HG03064 (cell line): ENCODE data around the gene ARL15.

Source experiments
- ATAC-seq: cut with Tn5 transposase; IDR thresholded peaks from one replicate; pipeline ENCODE4 v1.9.1; 2021; ENCODE audit warnings: low read depth; ENCODE audit not compliant: unreplicated experiment

Gene ARL15

GRCh38 chr5:54108136-54108535, 202.2 kb downstream of the ARL15 start:
- no peak for ATAC-seq

DNA sequence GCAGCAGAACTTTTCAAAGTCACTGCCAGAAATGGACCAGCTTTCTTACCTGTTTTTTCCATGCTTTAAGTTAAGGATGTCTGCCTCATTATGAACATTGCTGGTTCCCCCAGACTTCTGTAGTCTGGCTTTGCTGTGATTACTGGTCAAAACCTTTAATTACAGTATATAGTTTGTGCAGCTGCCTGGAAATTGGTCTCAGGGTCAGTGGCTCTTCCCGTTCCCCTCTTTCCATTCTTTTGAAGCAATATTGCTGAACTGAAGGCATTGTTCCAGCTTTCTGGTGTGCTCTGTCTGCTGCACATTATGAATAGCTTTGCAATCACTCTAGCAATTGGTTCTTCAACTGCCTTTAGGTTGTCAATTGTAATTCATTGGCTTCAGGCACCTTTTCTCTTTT, 206.5 kb downstream of the ARL15 start:
- ATAC-seq: no peak

DNA sequence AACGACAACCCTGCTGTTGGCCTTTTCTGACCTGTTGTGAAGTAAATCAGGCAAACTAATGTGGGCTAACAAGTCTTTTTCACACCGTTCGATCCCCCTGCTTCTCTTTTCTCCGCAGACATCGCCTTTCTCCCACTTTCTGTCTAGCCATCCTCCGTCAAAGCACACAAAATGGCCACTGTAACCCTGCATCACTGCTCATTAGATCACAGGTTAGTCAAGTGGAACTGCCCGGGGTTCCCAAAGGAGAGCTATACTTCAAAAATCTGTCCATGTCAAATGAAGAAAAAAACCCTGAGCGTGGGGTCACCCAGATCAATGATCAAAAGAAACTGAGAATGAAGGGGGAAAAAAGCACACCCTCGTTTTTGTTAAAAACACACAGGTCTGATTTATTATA, 212.1 kb downstream of the ARL15 start:
- ATAC-seq: no peak

GRCh38 chr5:54095969-54096368, 214.4 kb downstream of the ARL15 start:
- ATAC-seq: no peak

DNA sequence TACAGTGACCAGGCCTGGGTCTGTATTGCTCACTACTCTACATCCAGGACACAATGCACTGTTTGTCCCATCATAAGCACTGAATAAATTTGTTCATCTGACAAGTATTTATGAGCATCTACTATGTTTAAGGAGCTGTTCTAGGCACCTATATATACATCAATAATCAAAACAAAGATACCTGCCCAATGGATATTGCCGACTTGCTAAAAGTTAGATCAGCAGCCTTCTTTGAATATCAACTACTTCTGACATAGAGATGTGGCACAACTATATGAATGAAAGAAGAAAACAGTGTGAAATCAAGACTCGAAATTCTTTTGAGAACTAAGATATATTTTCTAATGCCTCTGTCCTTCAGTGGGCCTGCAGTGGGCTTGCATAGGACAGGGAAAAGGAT, 215.7 kb downstream of the ARL15 start:
- ATAC-seq: no peak

DNA sequence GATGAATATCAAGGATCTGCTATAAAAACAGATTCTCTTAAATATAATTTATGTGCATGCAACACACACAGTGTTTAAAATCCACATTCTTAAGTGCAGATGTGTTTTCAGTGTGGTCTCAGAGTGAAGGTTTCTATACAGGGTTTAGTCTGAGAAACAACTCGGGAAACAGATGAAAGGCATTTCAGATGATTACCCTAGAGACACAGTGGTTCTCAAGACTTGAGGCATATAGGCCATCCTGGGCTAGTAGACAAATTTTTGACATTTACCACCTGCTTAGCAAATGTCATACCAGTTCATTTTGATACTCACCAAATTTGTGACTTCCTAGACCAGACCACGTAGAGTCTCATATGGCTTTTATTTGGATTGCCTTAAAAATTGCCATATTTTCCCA, 216.5 kb downstream of the ARL15 start:
- peak; percentile 80 for ATAC-seq

DNA sequence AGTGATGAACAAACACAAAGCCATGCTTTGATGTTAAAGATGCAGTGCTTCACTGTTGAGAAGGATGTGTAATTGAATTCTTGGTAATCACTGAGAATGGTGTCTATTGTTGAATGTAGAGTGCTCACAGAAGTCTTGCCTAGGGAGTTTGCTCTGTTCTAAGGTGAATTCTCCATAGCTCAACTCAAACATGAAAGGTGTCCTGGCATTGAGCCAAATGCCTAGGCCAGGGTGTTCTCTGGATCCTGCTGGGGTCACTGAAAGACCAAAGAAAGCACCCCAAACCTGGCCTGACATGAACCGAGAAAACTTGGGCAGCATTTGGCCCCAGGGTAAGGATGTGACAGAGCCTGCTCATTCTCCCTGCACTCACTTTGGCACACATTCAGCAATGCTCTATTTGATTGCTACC, 217.3 kb downstream of the ARL15 start:
- no peak for ATAC-seq

DNA sequence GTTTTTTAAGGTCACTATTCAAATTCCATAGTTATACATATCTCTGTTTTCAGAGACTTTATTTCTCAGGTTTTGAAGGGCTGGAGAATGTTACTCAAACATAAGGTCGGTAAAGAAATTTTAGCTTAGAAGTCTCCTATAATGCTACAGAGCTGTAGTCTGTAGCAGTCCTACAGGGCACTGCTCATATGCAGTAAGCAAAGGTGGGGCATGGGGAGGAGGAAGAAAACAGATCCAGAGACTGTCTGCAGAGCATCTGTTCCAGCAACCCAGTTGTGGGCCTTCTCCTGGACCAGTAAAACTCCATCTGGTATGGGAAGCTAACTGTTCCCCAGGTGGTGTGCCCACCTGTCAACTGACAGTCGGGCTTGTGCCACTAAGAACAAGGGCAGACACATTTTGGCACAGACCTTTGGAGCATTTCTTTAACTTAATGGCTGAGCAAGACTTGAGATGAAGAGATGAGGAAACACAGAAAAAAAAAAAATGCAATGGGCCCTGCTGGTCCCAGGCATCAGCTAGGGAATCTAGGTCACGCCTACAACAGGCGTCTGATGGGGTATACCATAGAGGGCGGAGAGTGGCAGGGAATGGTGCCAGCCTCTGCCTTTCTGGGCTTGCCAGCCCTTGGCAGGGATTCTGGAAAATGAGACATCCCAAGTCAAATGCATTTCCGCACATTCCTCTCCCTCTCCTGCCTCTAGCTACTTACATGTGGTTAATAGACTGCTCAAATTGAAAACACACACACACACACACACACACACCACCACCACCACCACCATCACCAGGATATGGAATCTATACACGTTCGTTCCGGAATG, 218.9 kb downstream of the ARL15 start:
- no peak for ATAC-seq

GRCh38 chr5:54090495-54091120, 219.8 kb downstream of the ARL15 start:
- ATAC-seq: no peak

GRCh38 chr5:54088081-54088480, 222.3 kb downstream of the ARL15 start:
- no peak for ATAC-seq

- ATAC-seq: no peak
These were observed 222.9 kb downstream of the ARL15 start for GRCh38 chr5:54087436-54087835.

DNA sequence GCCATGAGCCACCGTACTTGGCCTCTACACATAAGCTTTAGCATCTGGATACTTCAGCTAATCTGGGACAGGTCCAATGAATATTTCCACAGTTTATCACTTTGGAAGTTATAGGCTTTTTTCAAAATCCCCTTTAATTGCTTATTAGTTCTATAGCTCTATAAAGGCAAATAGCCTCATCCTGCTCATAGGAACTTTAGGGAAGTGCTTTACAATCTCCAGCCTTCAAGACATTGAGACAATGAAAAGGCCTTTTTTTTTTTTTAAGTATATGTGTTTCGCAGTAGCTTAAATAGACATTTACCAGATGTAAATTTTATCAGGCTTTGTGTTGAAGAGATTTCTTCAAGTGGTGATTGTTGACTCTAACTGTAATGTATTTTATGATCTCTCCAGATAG, 224.2 kb downstream of the ARL15 start:
- no peak for ATAC-seq

- no peak for ATAC-seq
These were observed 225.7 kb downstream of the ARL15 start for GRCh38 chr5:54084696-54085095.

DNA sequence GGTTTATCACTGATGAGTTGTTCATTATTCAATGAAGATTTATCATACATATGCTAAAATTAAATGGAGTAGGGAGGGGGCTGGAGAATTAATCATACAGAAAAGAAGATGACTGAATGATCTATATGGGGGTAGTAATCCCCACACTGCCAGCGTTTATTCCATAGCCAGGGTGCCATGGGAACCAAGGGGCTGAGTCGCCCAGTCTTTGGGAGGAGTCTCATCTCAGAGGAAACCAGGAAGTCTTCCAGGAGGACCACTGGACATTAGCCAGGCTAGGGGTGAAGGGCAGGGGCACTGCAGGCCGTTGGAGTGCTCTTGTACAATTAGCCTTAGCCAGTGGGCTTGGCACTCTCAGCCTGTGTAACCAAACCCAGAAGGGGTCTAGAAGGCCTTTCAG, 226.5 kb downstream of the ARL15 start:
- ATAC-seq: no peak

GRCh38 chr5:54083245-54083644, 227.1 kb downstream of the ARL15 start:
- no peak for ATAC-seq

GRCh38 chr5:54081415-54081814, 229.0 kb downstream of the ARL15 start:
- ATAC-seq: no peak

DNA sequence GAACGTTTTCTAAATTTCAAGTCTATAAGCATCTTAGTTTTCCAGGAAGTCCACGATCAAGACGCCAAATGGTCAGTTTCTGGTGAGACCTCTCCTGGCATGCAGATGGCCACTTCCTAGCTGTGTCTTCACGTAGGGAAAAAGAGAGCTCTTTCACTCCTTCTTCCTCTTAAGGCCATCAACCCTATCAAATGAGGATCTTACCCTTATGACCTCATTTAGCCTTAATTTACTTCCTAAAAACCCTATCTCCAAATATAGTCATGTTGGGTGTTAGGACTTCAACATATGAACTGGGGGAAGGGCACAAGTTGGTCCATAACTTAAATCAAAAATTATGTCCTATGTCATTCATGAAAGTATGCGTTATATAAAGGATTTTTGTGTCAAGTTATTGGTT, 229.5 kb downstream of the ARL15 start:
- no peak for ATAC-seq

DNA sequence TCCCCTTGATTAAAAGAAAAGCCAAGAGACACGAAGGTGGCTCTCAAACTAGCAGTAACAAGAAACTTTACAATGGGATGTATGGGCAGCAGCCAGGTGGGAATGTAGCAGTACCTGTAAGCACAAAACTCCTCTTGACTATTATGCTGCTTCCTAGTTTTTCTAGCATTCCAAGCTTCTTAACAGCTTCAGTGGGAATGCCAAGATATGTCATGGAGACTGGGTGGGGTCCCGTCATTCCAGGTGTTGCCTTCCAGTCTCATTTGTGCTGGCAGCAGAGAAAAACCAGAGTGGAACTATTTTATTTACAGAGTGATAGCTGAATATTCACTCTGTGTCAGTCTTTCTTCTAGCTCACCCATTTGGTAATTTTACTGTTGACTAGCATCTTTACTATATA, 236.6 kb downstream of the ARL15 start:
- no peak for ATAC-seq

- no peak for ATAC-seq
These were observed 237.2 kb downstream of the ARL15 start for GRCh38 chr5:54073131-54073530.

DNA sequence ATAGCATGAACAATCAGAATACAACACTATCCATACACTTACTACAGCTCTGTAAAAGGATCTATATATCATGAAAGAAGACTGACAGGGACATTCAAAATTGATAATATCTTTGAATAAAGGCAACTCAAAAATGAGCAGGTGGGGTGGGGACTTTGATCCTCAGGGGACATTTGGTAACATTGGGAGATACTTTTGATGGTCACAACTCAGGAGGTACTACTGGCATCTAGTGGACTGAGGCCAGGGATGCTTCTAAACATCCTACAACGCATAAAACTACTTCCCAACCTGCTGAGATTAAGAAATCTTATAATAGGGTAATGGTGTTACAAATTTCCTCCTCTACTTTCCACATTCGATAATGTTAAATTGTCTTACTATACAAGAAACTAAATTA, 243.9 kb downstream of the ARL15 start:
- ATAC-seq: no peak

DNA sequence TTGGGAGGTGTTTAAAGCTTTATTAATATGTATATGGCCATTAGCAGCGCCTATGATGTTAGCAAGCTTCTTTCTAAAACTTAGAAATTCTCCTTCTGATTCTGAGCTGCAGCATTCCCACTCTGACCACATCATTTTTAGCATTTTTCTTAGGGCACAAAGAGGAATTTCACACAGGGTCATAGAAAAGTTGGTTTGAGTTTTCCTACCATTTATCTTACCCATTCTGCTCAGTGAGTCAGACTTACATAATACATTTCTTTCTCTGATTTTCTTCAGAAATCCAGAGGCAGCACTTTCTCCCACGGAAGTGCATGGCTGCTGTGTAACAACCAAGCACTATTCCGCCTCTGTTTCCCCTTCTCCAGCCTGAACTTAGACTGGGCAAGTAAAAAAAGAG, 246.6 kb downstream of the ARL15 start:
- ATAC-seq: no peak

- no peak for ATAC-seq
These were observed 247.4 kb downstream of the ARL15 start for GRCh38 chr5:54062958-54063357.
